ENCODE results near the gene SLC29A1. TPM values are rescaled to one million over a fixed set of nuclear protein-coding genes. Genes with fewer than 3 reads are reported as not detected.

The SLC29A1 gene
- total RNA-seq, 2 experiments from 2014 or later, result 38.5 to 46.9 TPM

GRCh38 chr6:44219815-44220784 lies 3.3 kb upstream of the SLC29A1 start:
- Mint-ChIP-seq H3K4me1 (peaks cover 41% of the 10 kb centered on the region), H3K4me3 (peak overlapping the region; percentile 16), H3K27ac (no peak overlapping the region), H3K9me3 (no peaks in the 10 kb centered on the region), H3K27me3 (peaks cover 11% of the 10 kb centered on the region), H3K36me3 (ENCODE audit: low read depth) (no peaks in the 10 kb centered on the region)
- ChIA-PET CTCF (interaction anchor here (1.0 to 1.8 kb wide), 3 partner anchors 35 to 126 kb away, joined by 3 to 7 read pairs (median 3); no protein-coding TSS in a partner anchor), POLR2A (no interaction called here)
- no peak for DNase-seq

- H3K9me3 Mint-ChIP-seq, result no peaks in the 10 kb centered on the region
- peak overlapping the region; percentile 20 for H3K4me3 Mint-ChIP-seq
- DNase-seq, result no peak
- H3K36me3 Mint-ChIP-seq (ENCODE audit: low read depth), result no peaks in the 10 kb centered on the region
- peaks cover 11% of the 10 kb centered on the region for H3K27me3 Mint-ChIP-seq
- CTCF ChIA-PET, result interaction anchor here (0.6 to 1.9 kb wide), 13 partner anchors 9 to 452 kb away, joined by 3 to 11 read pairs (median 3); partner anchors contain the start of genes MRPL14 and TMEM63B
- POLR2A ChIA-PET, result no interaction called here
- peaks cover 44% of the 10 kb centered on the region for H3K4me1 Mint-ChIP-seq
- peak overlapping the region; percentile 46 for H3K27ac Mint-ChIP-seq
Observed at GRCh38 chr6:44220913-44221290, 2.5 kb upstream of the SLC29A1 start.

- Mint-ChIP-seq H3K4me1 (peaks cover 44% of the 10 kb centered on the region), H3K27ac (peak overlapping the region; percentile 46), H3K9me3 (no peaks in the 10 kb centered on the region), H3K4me3 (peak overlapping the region; percentile 20), H3K27me3 (peaks cover 11% of the 10 kb centered on the region), H3K36me3 (ENCODE audit: low read depth) (no peaks in the 10 kb centered on the region)
- POLR2A ChIA-PET, result no interaction called here
- DNase-seq, result peak; percentile 79
- CTCF ChIA-PET, result interaction anchor here (0.6 to 1.9 kb wide), 12 partner anchors 8 to 452 kb away, joined by 3 to 11 read pairs (median 3); partner anchors contain the start of genes MRPL14 and TMEM63B
Observed at GRCh38 chr6:44221291-44221960, 2.0 kb upstream of the SLC29A1 start.

- Mint-ChIP-seq H3K27ac (no peak overlapping the region), H3K36me3 (ENCODE audit: low read depth) (no peaks in the 10 kb centered on the region), H3K4me1 (peaks cover 44% of the 10 kb centered on the region), H3K27me3 (peaks cover 11% of the 10 kb centered on the region), H3K4me3 (no peak overlapping the region), H3K9me3 (no peaks in the 10 kb centered on the region)
- POLR2A ChIA-PET, result no interaction called here
- CTCF ChIA-PET, result interaction anchor here (0.9 to 1.9 kb wide), 8 partner anchors 8 to 453 kb away, joined by 3 to 11 read pairs (median 4); partner anchors contain the start of genes MRPL14 and TMEM63B
- DNase-seq, result no peak
Observed at GRCh38 chr6:44221961-44222335, 1.4 kb upstream of the SLC29A1 start.

- Mint-ChIP-seq H3K36me3 (ENCODE audit: low read depth) (no peaks in the 10 kb centered on the region), H3K4me3 (peak overlapping the region; percentile 74), H3K4me1 (peaks cover 44% of the 10 kb centered on the region), H3K27me3 (peaks cover 11% of the 10 kb centered on the region), H3K9me3 (no peaks in the 10 kb centered on the region), H3K27ac (peak overlapping the region; percentile 60)
- ChIA-PET POLR2A (interaction anchor here (1.0 kb wide), 1 partner anchor 24 kb away, joined by 5 read pairs; the partner anchor contains the start of gene HSP90AB1), CTCF (interaction anchor here (1.0 to 2.5 kb wide), 4 partner anchors 11 to 33 kb away, joined by 3 to 14 read pairs (median 9); no protein-coding TSS in a partner anchor)
- no peak for DNase-seq
Observed at GRCh38 chr6:44222486-44223318, 693 bp upstream of the SLC29A1 start.

GRCh38 chr6:44224029-44224964 lies 902 bp downstream of the SLC29A1 start:
- Mint-ChIP-seq H3K27ac (peak overlapping the region; percentile 78), H3K9me3 (no peaks in the 10 kb centered on the region), H3K4me1 (peaks cover 38% of the 10 kb centered on the region), H3K27me3 (no peaks in the 10 kb centered on the region), H3K4me3 (peak overlapping the region; percentile 74), H3K36me3 (ENCODE audit: low read depth) (no peaks in the 10 kb centered on the region)
- CTCF ChIA-PET, result interaction anchor here (0.7 to 2.5 kb wide), 12 partner anchors 11 to 69 kb away, joined by 3 to 14 read pairs (median 4); partner anchors contain the start of gene SLC35B2
- POLR2A ChIA-PET, result interaction anchor here (1.0 kb wide), 1 partner anchor 23 kb away, joined by 5 read pairs; the partner anchor contains the start of gene HSP90AB1
- no peak for DNase-seq

GRCh38 chr6:44224965-44225305 lies 1.5 kb downstream of the SLC29A1 start:
- peaks cover 36% of the 10 kb centered on the region for H3K4me1 Mint-ChIP-seq
- no peak for DNase-seq
- H3K27ac Mint-ChIP-seq, result no peak overlapping the region
- POLR2A ChIA-PET, result interaction anchor here (0.6 kb wide), 1 partner anchor 35 kb away, joined by 3 read pairs; no protein-coding TSS in a partner anchor
- CTCF ChIA-PET, result interaction anchor here (1.0 to 2.5 kb wide), 12 partner anchors 10 to 70 kb away, joined by 3 to 14 read pairs (median 4); partner anchors contain the start of gene SLC35B2
- H3K27me3 Mint-ChIP-seq, result no peaks in the 10 kb centered on the region
- H3K9me3 Mint-ChIP-seq, result no peaks in the 10 kb centered on the region
- no peaks in the 10 kb centered on the region for H3K36me3 Mint-ChIP-seq (ENCODE audit: low read depth)
- H3K4me3 Mint-ChIP-seq, result peak overlapping the region; percentile 74

GRCh38 chr6:44225579-44226325 lies 2.4 kb downstream of the SLC29A1 start:
- no peak for DNase-seq
- CTCF ChIA-PET, result interaction anchor here (1.0 to 2.5 kb wide), 8 partner anchors 9 to 71 kb away, joined by 3 to 14 read pairs (median 3); no protein-coding TSS in a partner anchor
- H3K4me1 Mint-ChIP-seq, result peaks cover 34% of the 10 kb centered on the region
- no peaks in the 10 kb centered on the region for H3K27me3 Mint-ChIP-seq
- H3K27ac Mint-ChIP-seq, result no peak overlapping the region
- no peaks in the 10 kb centered on the region for H3K9me3 Mint-ChIP-seq
- H3K4me3 Mint-ChIP-seq, result no peak overlapping the region
- POLR2A ChIA-PET, result no interaction called here
- peaks cover 3% of the 10 kb centered on the region for H3K36me3 Mint-ChIP-seq (ENCODE audit: low read depth)

GRCh38 chr6:44226368-44227147 lies 3.2 kb downstream of the SLC29A1 start:
- POLR2A ChIA-PET, result no interaction called here
- DNase-seq, result no peak
- H3K36me3 Mint-ChIP-seq (ENCODE audit: low read depth), result peaks cover 7% of the 10 kb centered on the region
- no peak overlapping the region for H3K27ac Mint-ChIP-seq
- no peaks in the 10 kb centered on the region for H3K27me3 Mint-ChIP-seq
- CTCF ChIA-PET, result interaction anchor here (1.1 to 1.6 kb wide), 2 partner anchors 9 to 12 kb away, joined by 3 read pairs; no protein-coding TSS in a partner anchor
- no peaks in the 10 kb centered on the region for H3K9me3 Mint-ChIP-seq
- peaks cover 28% of the 10 kb centered on the region for H3K4me1 Mint-ChIP-seq
- H3K4me3 Mint-ChIP-seq, result no peak overlapping the region

GRCh38 chr6:44227148-44227793 lies 3.9 kb downstream of the SLC29A1 start:
- ChIA-PET CTCF (interaction anchor here (0.9 to 1.4 kb wide), 4 partner anchors 10 to 30 kb away, joined by 3 to 7 read pairs (median 4); partner anchors contain the start of gene SLC35B2), POLR2A (no interaction called here)
- Mint-ChIP-seq H3K36me3 (ENCODE audit: low read depth) (peaks cover 8% of the 10 kb centered on the region), H3K27me3 (no peaks in the 10 kb centered on the region), H3K4me3 (no peak overlapping the region), H3K4me1 (peaks cover 24% of the 10 kb centered on the region), H3K9me3 (no peaks in the 10 kb centered on the region), H3K27ac (peak overlapping the region; percentile 36)
- no peak for DNase-seq

Measured in activated CD4-positive, alpha-beta T cell treated with anti-CD3 and anti-CD28 coated beads, Interleukin-2, amount 10 ng/mL, durations not matched to agents 7 days and 5 days (primary cell).